Activated naive CD4-positive, alpha-beta T cell treated with anti-CD3 and anti-CD28 coated beads, Interleukin-2, amount 50 U/mL, for 16 hours (primary cell): ENCODE data around the gene C1orf232.
A peak's percentile ranks its signal among the peaks of the same experiment; 100 is the strongest.

ENCODE experiments used
- DNase-seq: peaks from one replicate; pipeline ENCODE4 v3.0.0-alpha.2; 2020

The C1orf232 gene

DNA sequence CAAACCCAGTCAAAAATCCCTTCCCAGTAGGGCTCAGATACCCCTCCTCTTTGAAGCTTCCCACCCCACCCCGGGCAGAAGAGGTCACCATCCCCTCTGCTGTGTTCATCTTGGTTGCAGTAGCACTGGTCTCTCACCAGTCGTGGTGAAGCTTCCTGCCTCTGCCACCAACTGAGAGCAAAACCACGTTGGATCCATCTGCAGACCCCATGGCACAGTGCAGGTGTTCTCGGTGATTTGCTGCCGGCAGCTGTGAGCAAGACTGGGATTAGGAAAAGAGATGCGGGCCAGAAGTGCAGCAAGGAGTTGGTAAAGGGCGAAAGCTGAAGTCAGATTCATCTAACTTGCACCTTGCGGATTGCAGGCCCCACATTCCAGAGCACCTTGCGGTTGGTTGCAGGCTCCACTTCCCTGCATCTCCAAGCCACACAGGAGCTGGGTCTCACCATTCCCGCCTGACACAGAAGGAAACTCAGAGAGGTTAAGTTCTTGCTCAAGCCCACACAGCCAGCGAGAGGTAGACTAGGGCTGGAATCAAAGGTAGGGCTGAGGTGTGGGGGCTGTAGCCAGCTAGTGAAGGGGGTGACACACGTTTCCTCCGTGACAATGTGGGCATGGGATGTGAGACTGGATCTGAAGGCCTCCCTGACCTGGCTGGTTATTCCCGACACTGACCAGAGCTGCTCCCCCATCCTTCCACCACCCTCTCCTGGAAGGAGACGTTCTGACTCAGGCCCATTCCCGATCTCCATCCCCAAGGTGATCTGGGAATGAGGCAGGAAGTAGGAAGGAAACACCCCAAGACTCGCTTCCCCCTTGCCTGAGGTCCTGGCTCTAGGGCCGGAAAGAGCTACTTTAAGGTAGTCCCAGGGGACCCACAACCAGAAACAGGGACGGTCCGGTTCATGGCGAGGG, 13.1 kb downstream of the C1orf232 start:
- DNase-seq = no peak

DNA sequence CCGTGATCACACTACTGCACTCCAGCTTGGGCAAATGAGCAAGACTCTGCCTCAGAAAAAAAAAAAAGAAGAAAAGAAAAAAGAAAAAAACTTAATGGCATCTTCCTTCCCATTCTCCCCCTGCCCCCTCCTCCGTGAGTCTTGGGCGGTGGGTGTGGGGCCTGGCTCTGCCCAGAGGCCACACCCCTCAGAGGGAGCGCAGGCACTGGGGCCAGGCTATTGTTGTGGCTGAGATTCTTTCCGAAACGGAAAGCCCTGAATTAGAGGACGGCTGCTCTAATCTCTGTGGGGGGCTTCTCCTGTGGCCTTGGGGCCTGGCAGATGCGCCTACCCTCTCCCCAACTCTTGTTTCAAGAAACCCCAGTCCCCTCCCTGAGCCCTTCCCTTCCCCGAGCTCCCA, 14.0 kb downstream of the C1orf232 start:
- DNase-seq = no peak

DNA sequence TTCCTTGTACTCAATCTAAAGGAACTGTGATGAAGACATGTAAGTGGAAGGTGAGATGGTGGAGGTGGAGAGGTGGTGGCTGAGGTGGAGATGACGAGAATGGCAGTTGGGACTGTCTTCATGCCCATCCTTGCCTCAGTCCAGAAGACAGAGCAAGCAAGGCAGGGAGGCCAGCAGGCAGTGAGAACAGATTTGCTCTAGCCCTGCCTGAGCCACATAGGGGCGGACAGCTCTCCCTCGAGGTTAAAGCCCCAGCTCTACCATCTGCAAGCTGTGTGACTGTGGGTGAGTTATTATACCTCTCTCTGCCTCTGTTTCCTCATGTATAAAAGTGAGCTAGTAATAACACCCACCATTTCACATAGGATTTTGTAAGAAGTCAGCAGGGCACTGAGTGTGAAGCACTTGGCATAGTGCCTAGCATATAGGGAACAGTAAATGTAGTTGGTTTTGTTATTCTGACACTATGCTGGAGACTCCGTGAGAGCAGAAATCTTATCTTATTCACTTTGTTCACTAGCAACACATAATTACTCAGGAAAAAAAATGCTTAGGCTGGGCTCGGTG, 14.7 kb downstream of the C1orf232 start:
- no peak for DNase-seq

DNA sequence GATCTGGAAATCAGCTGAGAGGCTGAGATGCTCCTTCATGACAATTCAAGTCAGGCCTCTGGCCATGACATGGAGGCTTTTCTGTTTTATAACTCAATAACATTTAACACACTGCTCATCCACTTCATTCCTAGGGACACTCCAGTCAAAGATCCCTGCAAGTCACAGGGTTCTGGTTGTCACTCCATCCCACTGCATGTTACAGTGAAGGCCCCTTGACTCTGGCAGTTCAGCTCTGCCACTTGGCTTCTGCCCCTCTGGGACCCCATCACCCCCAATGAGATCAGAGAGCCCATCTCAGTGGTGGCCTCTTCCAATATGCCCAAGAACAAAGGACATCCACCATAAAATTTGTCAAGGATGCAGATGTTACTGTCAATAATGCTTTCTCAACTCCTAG, 19.9 kb downstream of the C1orf232 start:
- DNase-seq = no peak

DNA sequence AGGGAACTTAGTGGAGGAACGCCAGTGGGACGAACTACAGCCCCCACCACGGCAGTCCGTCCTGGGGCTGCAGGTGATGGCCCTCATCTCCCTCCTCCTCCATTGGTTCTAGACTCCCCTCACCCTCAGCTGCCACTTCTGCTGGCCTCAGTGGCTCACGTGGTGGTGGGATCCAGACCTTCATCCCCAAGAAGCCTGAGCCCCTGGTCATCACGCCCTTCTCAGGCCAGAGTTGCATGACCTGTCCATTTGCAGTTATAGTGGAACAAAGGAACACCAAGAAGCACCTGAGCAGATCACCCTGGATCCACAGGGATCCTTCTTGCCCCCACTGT, 22.8 kb downstream of the C1orf232 start:
- no peak for DNase-seq

DNA sequence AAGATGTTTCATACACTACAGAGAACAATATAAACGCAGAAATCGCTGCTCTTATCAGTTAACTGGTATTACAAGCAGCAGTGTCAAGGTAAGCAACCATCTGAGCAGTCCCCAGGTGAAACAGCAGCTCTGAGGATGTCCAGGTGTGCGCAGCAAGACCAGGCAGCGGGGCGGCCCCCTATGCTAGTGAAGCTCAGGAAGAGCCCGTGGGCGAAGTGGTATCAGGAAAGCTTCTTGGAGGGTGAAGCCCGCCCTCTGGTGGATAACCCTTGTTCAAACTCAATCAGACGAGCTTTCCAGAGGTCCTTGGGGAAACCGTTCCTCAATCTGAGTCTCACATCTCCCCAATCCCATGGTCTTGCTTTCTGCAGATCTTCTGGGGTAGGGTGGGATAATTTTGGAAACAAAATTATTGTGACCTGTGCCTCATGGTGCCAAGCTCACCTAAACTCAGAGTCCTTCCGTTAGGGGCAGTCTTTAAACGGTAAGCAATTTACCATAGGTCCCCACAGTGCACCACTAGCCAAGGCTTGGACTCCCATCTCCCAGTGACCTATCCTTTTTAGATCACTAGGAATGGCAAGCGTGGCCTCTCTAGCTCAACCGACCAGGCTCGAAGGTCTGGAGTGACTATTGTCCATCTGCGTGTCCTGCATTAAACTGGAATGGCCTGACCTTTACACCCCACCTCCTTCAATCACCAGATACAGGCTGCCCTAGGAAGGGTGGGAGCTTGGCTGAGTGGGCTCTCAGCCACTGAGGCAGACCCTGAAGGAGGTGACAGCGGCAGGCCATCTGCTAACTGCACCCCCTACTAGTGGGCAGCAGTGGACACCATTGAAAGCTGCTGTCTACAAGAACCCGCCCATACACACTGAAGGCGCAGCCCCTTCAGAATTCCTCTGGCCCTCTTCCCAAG, 23.5 kb downstream of the C1orf232 start:
- peak; percentile 67 for DNase-seq

DNA sequence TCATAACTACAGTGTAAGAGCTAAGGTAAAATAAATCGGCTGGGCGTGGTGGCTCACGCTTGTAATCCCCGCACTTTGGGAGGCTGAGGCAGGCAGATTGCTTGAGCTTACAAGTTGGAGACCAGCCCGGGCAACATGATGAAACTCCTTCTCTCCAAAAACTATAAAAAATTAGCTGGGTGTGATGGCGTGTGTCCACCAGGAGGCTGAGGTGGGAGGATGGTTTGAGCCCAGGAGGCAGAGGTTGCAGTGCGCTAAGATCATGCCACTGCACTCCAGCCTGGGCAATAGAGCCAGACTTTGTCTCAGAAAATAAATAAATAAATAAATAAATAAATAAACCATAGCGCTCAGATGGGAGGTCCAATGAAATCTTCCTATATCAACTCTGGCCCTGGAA, 26.6 kb downstream of the C1orf232 start:
- DNase-seq = no peak

DNA sequence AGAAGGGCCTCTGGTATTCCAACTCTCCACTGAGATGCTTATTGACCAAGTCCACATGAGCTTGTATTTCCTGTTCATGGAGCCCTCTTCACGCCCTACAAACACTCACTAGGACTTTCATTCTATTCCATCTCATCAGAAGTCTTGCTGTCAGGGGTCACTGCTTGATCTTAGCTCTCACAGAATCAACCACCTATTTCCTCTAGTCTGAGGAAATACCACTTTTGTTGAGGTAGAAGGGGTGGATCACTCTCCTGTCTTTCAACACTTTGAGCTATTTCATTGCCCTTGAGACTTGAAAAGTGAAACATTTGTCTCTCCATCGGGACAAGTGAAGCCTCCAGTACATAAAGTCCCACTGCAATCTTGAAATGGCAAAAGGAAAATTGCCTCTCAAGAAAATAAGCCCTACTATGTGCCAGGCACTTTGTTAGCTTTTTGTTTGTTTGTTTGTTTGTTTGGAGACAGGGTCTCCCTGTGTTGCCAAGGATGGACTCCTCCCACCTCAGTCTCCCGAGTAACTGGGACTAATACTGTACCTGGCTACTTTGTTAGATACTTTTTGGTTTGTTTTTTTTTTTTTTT, 29.7 kb downstream of the C1orf232 start:
- DNase-seq = no peak

DNA sequence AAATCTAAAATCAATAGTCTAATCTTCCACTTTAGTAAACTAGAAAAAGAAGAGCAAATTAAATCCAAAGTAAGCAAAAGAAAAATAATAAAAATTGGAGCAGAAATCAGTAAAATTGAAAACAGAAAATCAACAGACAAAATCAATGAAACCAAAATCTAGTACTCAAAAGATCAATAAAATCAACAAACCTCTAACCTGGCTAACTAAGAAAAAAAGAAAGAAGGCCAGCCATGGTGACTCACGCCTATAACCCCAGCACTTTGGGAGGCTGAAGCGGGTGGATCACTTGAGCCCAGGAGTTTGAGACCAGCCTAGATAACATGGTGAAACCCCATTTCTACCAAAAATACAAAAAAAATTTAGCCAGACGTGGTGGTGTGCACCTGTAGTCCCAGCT, 34.3 kb downstream of the C1orf232 start:
- DNase-seq = no peak

DNA sequence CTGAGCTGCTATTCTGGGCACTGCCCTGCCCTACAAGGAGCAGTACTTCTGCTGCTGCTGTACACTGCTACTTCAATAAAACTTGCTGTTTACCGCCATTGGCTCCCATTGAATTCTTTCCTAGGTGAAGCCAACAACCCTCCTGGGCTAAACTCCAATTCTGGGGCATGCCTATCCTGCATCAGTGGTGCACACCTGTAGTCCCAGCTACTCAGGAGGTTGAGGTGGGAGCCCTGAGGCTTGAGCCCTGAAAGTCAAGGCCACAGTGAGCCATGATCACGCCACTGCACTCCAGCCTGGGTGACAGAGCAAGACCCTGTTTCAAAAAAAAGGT, 36.0 kb downstream of the C1orf232 start:
- DNase-seq = no peak

DNA sequence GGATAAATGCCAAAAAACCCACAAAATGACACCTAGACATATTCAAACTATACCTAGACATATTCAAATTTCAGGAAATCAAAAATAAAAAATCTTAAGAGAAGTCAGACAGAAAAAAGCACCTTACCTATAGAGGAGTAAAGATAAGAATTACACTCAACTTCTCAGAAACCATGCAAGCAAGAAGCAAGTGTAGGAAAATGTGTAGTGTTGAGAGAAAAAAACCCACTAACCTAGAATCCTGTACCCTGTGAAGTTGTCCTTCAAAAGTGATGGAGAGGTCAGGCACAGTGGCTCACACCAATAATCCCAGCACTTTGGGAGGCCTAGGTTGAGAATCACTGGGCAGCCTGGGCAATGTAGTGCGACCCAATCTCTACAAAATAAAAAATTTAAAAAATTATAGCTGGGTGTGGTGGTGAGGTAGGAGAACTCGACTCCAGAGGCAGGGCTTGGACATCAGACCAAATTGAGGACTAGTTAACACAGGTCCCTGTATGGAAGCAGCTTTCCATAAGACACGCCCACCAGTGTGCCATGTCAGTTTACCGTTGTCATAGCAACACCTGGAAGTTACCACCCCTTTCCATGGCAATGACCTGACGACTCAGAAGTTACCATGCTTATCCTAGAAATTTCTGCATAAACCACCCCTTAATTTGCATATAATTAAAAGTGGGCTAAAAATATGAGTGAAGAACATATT, 36.5 kb downstream of the C1orf232 start:
- DNase-seq = no peak

DNA sequence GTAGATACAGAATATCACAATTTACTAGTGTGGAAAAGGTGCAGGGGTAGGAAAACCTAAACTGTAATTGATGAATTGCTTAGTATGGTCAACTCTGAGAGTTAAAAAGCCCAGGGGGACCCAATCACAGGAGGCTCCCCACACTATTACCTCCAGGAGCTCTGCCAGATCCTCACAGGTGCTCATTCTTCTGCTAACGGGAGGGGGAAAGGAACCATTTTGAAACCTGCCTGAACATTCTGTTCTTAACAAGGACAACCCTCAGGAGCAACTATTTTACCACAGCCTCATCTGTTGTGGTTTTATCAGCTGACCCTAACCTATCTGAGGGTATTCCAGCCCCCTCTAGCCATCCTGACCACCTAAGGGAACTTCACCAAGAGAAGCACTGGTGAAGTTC, 38.1 kb downstream of the C1orf232 start:
- DNase-seq = no peak

DNA sequence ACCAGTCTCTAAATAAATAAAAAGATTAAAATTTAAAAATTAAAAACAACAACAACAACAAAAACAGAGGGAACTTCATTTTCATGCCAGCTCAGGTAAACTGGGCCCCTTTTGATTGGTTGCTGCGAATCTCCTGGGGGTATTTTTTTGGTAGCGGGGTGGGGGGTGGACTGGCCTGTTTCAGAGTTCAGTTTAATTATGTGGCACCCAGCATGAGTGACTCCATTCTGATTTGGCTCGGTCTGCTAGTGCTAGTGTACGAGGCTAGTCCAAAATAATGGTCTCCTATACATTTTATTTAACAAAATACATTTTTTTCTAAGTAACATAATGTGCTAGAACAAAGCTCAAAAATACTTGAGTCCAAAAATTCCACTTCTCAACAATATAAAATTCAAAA, 39.0 kb downstream of the C1orf232 start:
- no peak for DNase-seq

DNA sequence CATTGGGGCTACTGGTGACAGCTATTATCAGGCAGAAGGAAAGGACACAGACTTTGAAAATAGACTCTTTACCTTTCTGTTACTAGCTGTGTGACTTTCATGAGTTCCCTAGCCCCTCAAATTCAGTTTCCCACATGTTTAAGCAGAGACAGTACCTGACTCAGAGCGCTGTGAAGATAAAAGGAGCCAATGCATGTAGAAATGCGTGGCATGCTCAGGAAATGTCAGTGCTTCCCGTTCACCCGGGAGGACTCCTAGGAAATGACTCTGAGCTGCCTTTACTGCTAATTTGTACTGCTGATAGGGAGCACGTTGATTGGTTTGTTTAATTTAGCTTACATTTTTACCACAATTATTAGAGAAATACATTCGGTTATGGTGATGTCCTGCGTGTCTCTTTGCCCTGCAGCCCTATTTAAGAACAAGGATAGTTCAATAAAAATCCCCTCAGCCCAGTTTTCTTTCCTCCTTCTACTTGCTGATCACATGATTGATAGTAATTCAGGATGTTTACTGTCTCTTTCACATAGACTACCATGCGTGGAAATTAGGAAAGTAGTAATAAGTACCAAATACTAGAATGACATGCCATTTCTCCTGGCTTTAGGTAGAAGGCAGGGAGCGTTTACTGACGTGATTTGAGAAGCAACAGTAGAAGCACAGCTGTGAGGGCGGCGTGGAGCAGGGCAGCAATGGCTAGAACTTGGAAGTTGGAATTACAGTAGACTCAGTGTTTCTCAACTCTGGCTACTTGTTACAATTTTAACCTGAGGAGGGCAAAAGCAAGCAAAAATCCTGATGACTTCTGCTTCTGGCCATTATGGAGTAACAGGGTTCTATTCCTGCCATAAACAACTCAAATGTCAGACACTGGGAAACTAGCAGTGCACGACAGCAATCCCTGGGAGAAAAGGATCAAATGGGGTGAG, 41.3 kb downstream of the C1orf232 start:
- no peak for DNase-seq

DNA sequence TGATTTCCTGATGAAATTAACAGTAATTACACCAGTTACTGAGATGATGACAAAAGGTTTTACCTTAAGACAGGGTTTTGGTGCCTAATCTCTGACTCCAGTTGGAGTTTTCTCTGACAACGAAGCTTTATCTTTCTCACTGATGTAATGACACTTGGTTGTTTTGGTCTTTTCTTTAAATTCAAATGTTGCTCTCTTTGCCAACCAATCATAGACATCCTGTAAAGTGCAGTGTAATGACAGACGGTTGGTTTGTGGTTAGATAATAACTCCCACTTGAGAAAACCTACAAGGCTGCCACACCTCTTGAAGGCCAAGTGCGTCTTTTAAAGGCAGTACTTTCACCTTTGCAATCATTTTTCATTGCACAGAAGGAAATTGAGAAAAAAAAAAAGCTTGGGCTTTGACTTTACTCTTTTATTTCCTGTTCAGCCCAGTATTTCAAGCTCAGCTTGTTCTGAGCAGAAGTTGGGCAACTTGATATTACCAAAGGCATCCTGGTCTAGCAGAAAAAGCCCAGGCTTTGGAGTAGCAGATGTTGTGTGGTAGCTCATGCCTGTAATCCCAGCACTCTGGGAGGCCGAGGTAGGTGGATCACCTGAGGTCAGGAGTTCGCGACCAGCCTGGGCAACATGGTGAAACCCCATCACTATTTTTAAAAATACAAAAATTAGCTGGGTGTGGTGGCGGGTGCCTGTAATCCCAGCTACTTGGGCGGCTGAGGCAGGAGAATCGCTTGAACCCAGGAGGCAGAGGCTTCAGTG, 42.3 kb downstream of the C1orf232 start:
- peak; percentile 30 for DNase-seq

DNA sequence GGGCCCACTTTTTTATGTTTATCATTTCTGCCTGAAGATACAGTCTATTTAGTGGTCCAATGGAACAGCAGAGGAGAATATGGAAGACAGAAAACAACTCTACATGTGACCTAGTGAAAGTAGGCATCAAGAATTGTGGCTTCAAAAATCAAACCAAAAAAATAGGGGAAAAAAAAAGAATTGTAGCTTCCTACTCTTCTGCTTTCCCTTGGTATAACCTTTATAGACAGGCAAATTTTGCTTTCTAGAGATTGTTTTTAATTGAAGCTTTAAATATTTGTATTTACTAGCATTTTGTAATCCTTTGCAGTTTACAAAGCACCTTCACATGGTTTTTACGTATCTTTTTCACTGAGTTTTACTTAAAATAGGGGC, 42.8 kb downstream of the C1orf232 start:
- DNase-seq = no peak

DNA sequence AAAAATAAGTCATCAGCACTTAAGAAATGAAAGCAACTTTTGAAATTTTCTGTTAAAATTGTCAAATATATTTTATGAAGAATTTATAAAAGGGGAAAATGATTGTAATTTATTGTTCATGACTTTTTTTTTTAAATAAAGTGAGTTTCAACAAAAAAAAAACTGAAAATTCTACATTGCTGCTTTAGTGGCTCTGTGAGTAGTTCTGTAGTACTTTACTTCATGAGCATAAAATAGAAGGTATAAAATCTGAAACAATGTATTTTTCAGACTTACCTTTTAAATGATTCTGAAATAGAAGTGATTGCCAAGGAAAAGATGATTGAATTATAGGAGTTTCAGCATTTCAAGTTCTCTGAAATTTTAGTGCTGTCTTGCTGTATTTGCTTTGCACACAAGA, 43.4 kb downstream of the C1orf232 start:
- no peak for DNase-seq

DNA sequence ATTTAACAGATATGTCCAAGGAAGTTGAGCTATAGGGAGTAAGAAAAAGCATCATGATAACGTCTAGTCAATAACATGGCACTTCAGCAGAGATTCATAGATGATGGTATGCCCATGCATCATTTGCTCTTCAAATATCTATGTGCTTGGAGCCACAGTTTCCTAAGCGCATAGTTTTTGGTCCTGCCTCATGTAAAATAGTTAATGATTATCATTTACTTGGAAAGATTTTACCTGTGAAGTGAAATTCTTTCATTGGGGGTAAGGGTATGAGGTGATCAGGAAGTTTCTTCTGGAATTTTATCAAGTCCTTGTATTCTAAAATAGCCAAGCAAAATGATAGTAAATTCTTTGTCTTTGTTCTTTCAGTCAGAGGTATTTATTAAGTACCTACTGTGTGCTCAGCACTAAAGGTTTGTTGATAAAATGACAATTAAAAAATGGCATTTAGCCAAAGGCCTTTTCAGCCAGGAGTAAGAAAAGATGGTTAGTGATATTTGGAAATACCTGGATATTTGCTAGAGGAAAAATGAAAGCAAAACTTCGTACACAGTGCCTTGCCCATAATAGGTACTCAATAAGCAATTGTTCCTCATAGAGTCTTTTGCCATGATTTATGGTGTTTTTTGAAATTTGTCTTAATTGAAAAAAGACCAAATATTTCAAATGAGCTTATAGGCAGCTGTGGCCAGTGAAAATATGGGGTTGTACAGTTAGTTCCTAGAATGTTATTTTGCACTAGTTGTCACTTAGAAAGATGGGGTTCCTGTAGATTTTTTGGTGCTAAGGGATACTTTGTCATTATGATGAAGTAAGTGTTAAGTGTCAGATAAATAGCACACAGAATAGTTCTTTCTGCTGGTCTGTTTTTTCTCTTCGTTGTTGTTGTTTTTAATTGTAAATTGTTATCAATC, 44.1 kb downstream of the C1orf232 start:
- no peak for DNase-seq
